Measurements from ENCODE around the gene SETBP1. TPM values are rescaled to one million over a fixed set of nuclear protein-coding genes. Genes with fewer than 3 reads are reported as not detected.

SETBP1 gene
- total and polyA plus RNA-seq, 9 of the 15 experiments (the other 6 are each of a cell fraction or from before 2014, with no cell fraction given) = under 0.01 to 0.13 (median 0.04) TPM

DNA sequence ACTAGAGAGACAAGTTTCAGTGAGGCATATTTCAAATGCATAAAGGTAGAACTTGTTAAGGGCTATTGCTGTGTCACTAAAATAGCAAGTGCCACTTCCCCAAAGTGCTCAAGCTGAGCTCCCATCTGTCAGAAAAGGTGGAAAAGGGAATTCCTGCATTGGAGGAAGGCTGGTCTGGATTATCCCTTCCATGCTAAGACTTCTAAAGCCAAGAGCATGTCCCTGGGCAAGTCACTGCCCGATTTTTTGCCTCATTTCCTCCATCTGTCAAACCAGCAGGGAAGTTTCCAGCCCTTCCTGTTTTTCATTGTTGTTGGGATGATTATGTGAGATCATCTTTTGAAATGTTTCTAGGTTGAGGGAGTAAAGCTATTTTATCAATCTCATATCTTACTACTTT is 175.5 kb downstream of the SETBP1 start (continued):
- TF ChIP-seq, protein P1, sequence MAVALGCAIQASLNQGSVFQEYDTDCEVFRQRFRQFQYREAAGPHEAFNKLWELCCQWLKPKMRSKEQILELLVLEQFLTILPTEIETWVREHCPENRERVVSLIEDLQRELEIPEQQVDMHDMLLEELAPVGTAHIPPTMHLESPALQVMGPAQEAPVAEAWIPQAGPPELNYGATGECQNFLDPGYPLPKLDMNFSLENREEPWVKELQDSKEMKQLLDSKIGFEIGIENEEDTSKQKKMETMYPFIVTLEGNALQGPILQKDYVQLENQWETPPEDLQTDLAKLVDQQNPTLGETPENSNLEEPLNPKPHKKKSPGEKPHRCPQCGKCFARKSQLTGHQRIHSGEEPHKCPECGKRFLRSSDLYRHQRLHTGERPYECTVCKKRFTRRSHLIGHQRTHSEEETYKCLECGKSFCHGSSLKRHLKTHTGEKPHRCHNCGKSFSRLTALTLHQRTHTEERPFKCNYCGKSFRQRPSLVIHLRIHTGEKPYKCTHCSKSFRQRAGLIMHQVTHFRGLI (CRISPR knock-in tag; IDR thresholded peaks at IDR 0.05) = no peak
- TF ChIP-seq, protein P2, sequence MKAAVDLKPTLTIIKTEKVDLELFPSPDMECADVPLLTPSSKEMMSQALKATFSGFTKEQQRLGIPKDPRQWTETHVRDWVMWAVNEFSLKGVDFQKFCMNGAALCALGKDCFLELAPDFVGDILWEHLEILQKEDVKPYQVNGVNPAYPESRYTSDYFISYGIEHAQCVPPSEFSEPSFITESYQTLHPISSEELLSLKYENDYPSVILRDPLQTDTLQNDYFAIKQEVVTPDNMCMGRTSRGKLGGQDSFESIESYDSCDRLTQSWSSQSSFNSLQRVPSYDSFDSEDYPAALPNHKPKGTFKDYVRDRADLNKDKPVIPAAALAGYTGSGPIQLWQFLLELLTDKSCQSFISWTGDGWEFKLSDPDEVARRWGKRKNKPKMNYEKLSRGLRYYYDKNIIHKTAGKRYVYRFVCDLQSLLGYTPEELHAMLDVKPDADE (conservative IDR thresholded peaks at IDR 0.05; ENCODE audit: control insufficient read depth, low read depth, low read length) = no peak
- no peak for TF ChIP-seq NCOR1 (IDR thresholded peaks at IDR 0.05)
- TF ChIP-seq, protein P3, sequence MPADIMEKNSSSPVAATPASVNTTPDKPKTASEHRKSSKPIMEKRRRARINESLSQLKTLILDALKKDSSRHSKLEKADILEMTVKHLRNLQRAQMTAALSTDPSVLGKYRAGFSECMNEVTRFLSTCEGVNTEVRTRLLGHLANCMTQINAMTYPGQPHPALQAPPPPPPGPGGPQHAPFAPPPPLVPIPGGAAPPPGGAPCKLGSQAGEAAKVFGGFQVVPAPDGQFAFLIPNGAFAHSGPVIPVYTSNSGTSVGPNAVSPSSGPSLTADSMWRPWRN (IDR thresholded peaks at IDR 0.05; ENCODE audit: low read depth) = no peak
- TF ChIP-seq BDP1 (IDR thresholded peaks at IDR 0.05; ENCODE audit: insufficient read depth, insufficient read length) = no peak
- TF ChIP-seq ARHGAP35 (IDR thresholded peaks at IDR 0.05; ENCODE audit: partially characterized antibody) = no peak
- TF ChIP-seq, protein P4, sequence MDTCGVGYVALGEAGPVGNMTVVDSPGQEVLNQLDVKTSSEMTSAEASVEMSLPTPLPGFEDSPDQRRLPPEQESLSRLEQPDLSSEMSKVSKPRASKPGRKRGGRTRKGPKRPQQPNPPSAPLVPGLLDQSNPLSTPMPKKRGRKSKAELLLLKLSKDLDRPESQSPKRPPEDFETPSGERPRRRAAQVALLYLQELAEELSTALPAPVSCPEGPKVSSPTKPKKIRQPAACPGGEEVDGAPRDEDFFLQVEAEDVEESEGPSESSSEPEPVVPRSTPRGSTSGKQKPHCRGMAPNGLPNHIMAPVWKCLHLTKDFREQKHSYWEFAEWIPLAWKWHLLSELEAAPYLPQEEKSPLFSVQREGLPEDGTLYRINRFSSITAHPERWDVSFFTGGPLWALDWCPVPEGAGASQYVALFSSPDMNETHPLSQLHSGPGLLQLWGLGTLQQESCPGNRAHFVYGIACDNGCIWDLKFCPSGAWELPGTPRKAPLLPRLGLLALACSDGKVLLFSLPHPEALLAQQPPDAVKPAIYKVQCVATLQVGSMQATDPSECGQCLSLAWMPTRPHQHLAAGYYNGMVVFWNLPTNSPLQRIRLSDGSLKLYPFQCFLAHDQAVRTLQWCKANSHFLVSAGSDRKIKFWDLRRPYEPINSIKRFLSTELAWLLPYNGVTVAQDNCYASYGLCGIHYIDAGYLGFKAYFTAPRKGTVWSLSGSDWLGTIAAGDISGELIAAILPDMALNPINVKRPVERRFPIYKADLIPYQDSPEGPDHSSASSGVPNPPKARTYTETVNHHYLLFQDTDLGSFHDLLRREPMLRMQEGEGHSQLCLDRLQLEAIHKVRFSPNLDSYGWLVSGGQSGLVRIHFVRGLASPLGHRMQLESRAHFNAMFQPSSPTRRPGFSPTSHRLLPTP (IDR thresholded peaks at IDR 0.05; ENCODE audit: borderline replicate concordance, extremely low read depth, insufficient read length) = no peak
- TF ChIP-seq TCF7 (IDR thresholded peaks at IDR 0.05; ENCODE audit: borderline replicate concordance) = no peak
- no peak for TF ChIP-seq NEUROD1 (IDR thresholded peaks at IDR 0.05; ENCODE audit: borderline replicate concordance, low read depth, low read length, partially characterized antibody)
